Thyroid gland (tissue), 4 donors: ENCODE measurements around the gene TSPAN33.

Source experiments
- CTCF ChIP-seq, 6 experiments: fragments of 200-600 bp in 3 of 6; fragments of 450-650 bp in 3 of 6; sonication (generic) in 3 of 6; IDR thresholded peaks; one replicate each; pipeline ENCODE4 v1.5.1; 2016 to 2019; ENCODE audit warnings: antibody characterized with exemption in 6 of 6, mild to moderate bottlenecking in 2 of 6, inconsistent platforms in 1 of 6, moderate library complexity in 1 of 6
- POLR2A ChIP-seq, 2 donors: fragments of 450-650 bp; IDR thresholded peaks; one replicate each; pipeline ENCODE4 v1.6.1; 2017; ENCODE audit warnings: antibody characterized with exemption in 2 of 2, mild to moderate bottlenecking in 2 of 2, moderate library complexity in 1 of 2

- no peak for TF ChIP-seq CTCF (IDR thresholded peaks at IDR 0.05)
- TF ChIP-seq POLR2A (IDR thresholded peaks at IDR 0.05) = no peak
Observed at GRCh38 chr7:129212126-129212525, 67.6 kb downstream of the TSPAN33 start.
